Hematopoietic multipotent progenitor cell treated with erythropoietin and hydrocortisone succinate and interleukin-3 and kit ligand, for 4 days (in vitro differentiated cells): ENCODE results near the gene STK38L.
A peak's percentile ranks its signal among the peaks of the same experiment; 100 is the strongest.
"Not testable (repeated sequence)": the region's sequence is repeated elsewhere in the genome, so short reads cannot be mapped to it uniquely, and the experiment has no call there.

Experiments used
- DNase-seq: peaks from one replicate; pipeline ENCODE4 v3.0.0-alpha.2; 2015

Gene STK38L

GRCh38 chr12:27229367-27229766, 14.7 kb upstream of the STK38L start:
- DNase-seq: no peak

GRCh38 chr12:27231374-27231773, 12.7 kb upstream of the STK38L start:
- not testable (repeated sequence) for DNase-seq

- no peak for DNase-seq
These were observed 10.3 kb upstream of the STK38L start for GRCh38 chr12:27233814-27234213.

GRCh38 chr12:27236498-27236897, 7.6 kb upstream of the STK38L start:
- DNase-seq: peak; percentile 69

GRCh38 chr12:27237790-27238771, 6.0 kb upstream of the STK38L start:
- peak; percentile 85 for DNase-seq

GRCh38 chr12:27243006-27243405, 1.1 kb upstream of the STK38L start:
- no peak for DNase-seq

GRCh38 chr12:27244689-27245488, 803 bp downstream of the STK38L start:
- DNase-seq: peak; percentile 38

GRCh38 chr12:27246141-27246540, 2.1 kb downstream of the STK38L start:
- no peak for DNase-seq

GRCh38 chr12:27246774-27247173, 2.7 kb downstream of the STK38L start:
- DNase-seq: no peak

GRCh38 chr12:27252934-27253333, 8.8 kb downstream of the STK38L start:
- DNase-seq: peak; percentile 37

- DNase-seq: no peak
These were observed 9.3 kb downstream of the STK38L start for GRCh38 chr12:27253347-27253746.

GRCh38 chr12:27255806-27256205, 11.7 kb downstream of the STK38L start:
- DNase-seq: no peak

- DNase-seq: no peak
These were observed 13.2 kb downstream of the STK38L start for GRCh38 chr12:27257104-27257843.

- no peak for DNase-seq
These were observed 16.7 kb downstream of the STK38L start for GRCh38 chr12:27260746-27261145.

GRCh38 chr12:27261866-27262265, 17.8 kb downstream of the STK38L start:
- no peak for DNase-seq

GRCh38 chr12:27270148-27270547, 26.1 kb downstream of the STK38L start:
- DNase-seq: no peak

- no peak for DNase-seq
These were observed 27.1 kb downstream of the STK38L start for GRCh38 chr12:27271206-27271605.

- no peak for DNase-seq
These were observed 28.4 kb downstream of the STK38L start for GRCh38 chr12:27272373-27273028.

GRCh38 chr12:27273114-27273513, 29.0 kb downstream of the STK38L start:
- no peak for DNase-seq

- no peak for DNase-seq
These were observed 30.6 kb downstream of the STK38L start for GRCh38 chr12:27274706-27275105.

GRCh38 chr12:27276275-27276674, 32.2 kb downstream of the STK38L start:
- no peak for DNase-seq

GRCh38 chr12:27277846-27278260, 33.8 kb downstream of the STK38L start:
- DNase-seq: no peak
